ENCODE results near the gene CACNA1H. TPM values are rescaled to one million over a fixed set of nuclear protein-coding genes. Genes with fewer than 3 reads are reported as not detected.

The CACNA1H gene
- total and polyA plus RNA-seq, 2 experiments from 2014 or later, result 9.1 TPM

- Histone ChIP-seq H3K4me3 (no peak overlapping the region), H3K27ac (no peak overlapping the region), H3K4me2 (no peak overlapping the region), H3K9me3 (ENCODE audit: low read depth) (no peaks in the 10 kb centered on the region), H4K20me1 (ENCODE audit: insufficient read depth, poor library complexity, severe bottlenecking) (no peaks in the 10 kb centered on the region), H3K79me2 (no peaks in the 10 kb centered on the region), H3K9me2 (replicated peaks; ENCODE audit: insufficient read depth) (no peaks in the 10 kb centered on the region), H3K4me1 (ENCODE audit: insufficient read depth) (no peaks in the 10 kb centered on the region), H3K27me3 (no peaks in the 10 kb centered on the region), H2AFZ (no peak overlapping the region), H3K36me3 (replicated peaks; ENCODE audit: insufficient read depth, low read depth) (no peaks in the 10 kb centered on the region)
- WGBS (ENCODE audit: low lambda C conversion rate, missing lambda C conversion rate), result 83% methylated on average over 23 of the region's 23 CpGs
- no peak for DNase-seq (ENCODE audit: low spot score)
- TF ChIP-seq EZH2 (IDR thresholded peaks at IDR 0.05; ENCODE audit: borderline replicate concordance), result no peak
These were observed 12.2 kb upstream of the CACNA1H start for GRCh38 chr16:1140582-1141162.

GRCh38 chr16:1141191-1141590, 11.7 kb upstream of the CACNA1H start:
- WGBS (ENCODE audit: low lambda C conversion rate, missing lambda C conversion rate), result 49% methylated on average over 6 of the region's 8 CpGs
- Histone ChIP-seq H2AFZ (no peak overlapping the region), H3K9me2 (replicated peaks; ENCODE audit: insufficient read depth) (no peaks in the 10 kb centered on the region), H3K36me3 (replicated peaks; ENCODE audit: insufficient read depth, low read depth) (no peaks in the 10 kb centered on the region), H3K27me3 (no peaks in the 10 kb centered on the region), H3K4me2 (no peak overlapping the region), H3K9me3 (ENCODE audit: low read depth) (no peaks in the 10 kb centered on the region), H3K4me3 (no peak overlapping the region), H4K20me1 (ENCODE audit: insufficient read depth, poor library complexity, severe bottlenecking) (no peaks in the 10 kb centered on the region), H3K4me1 (ENCODE audit: insufficient read depth) (no peaks in the 10 kb centered on the region), H3K27ac (no peak overlapping the region), H3K79me2 (no peaks in the 10 kb centered on the region)
- TF ChIP-seq EZH2 (IDR thresholded peaks at IDR 0.05; ENCODE audit: borderline replicate concordance) (no peak), EZH2phosphoT487 (IDR thresholded peaks at IDR 0.05; ENCODE audit: low read depth, severe bottlenecking, unreplicated experiment) (no peak)
- TF ChIP-seq, protein P1, sequence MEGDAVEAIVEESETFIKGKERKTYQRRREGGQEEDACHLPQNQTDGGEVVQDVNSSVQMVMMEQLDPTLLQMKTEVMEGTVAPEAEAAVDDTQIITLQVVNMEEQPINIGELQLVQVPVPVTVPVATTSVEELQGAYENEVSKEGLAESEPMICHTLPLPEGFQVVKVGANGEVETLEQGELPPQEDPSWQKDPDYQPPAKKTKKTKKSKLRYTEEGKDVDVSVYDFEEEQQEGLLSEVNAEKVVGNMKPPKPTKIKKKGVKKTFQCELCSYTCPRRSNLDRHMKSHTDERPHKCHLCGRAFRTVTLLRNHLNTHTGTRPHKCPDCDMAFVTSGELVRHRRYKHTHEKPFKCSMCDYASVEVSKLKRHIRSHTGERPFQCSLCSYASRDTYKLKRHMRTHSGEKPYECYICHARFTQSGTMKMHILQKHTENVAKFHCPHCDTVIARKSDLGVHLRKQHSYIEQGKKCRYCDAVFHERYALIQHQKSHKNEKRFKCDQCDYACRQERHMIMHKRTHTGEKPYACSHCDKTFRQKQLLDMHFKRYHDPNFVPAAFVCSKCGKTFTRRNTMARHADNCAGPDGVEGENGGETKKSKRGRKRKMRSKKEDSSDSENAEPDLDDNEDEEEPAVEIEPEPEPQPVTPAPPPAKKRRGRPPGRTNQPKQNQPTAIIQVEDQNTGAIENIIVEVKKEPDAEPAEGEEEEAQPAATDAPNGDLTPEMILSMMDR (IDR thresholded peaks at IDR 0.05; ENCODE audit: poor library complexity), result no peak
- DNase-seq (ENCODE audit: low spot score), result no peak

DNA sequence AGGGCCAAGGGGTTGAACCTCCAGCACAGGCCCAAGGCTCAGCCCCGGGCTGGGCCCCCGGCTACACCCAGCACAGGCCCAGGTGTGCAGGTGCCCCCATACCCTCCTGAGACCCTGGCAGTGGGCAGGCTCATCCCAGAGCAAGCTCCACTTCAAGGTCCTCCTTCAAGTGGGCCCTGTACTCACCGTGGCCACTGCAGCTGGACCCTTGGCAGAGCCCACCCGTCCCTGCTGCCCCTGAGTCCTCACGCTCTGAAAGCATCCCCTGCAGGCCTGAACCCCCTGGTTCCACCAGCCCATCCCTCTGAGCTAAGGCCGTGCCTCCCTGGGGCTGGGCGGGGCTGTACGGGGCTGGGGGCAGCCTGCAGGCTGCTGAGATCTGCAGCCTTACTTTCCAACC, 11.2 kb upstream of the CACNA1H start:
- H3K9me2 ChIP-seq (replicated peaks; ENCODE audit: insufficient read depth), result no peaks in the 10 kb centered on the region
- H2AFZ ChIP-seq, result no peak overlapping the region
- H3K4me2 ChIP-seq, result no peak overlapping the region
- no peaks in the 10 kb centered on the region for H3K36me3 ChIP-seq (replicated peaks; ENCODE audit: insufficient read depth, low read depth)
- H3K27ac ChIP-seq, result no peak overlapping the region
- no peak overlapping the region for H3K4me3 ChIP-seq
- H4K20me1 ChIP-seq (ENCODE audit: insufficient read depth, poor library complexity, severe bottlenecking), result no peaks in the 10 kb centered on the region
- no peak for TF ChIP-seq EZH2 (IDR thresholded peaks at IDR 0.05; ENCODE audit: borderline replicate concordance)
- no peak for TF ChIP-seq EZH2phosphoT487 (IDR thresholded peaks at IDR 0.05; ENCODE audit: low read depth, severe bottlenecking, unreplicated experiment)
- TF ChIP-seq, protein P1 (IDR thresholded peaks at IDR 0.05; ENCODE audit: poor library complexity), result no peak
- no peak for DNase-seq (ENCODE audit: low spot score)
- no peaks in the 10 kb centered on the region for H3K4me1 ChIP-seq (ENCODE audit: insufficient read depth)
- no peaks in the 10 kb centered on the region for H3K79me2 ChIP-seq
- no peaks in the 10 kb centered on the region for H3K9me3 ChIP-seq (ENCODE audit: low read depth)
- no peaks in the 10 kb centered on the region for H3K27me3 ChIP-seq
- WGBS (ENCODE audit: low lambda C conversion rate, missing lambda C conversion rate), result 88% methylated on average over 7 of the region's 8 CpGs

DNA sequence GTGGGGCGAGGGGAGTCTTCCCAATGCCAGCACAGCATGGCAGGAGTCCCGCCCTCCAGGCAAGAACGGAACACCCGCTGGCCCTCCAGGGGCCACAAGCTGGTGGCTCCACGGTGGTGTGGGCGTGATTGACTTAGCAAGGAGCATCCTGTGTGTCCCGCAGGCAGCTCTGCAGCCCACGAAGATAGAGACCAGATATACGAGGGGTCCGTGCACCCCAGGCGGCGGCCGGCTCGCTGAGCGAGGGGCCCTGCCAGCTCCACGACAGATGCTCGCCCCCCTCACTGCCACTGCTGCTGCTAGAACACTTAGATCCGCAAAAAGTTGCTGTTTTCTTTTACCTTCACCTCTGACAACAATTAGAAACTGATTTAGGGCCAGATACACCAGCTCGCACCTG, 10.0 kb upstream of the CACNA1H start:
- Histone ChIP-seq H3K4me1 (ENCODE audit: insufficient read depth) (no peaks in the 10 kb centered on the region), H3K4me2 (no peak overlapping the region), H4K20me1 (ENCODE audit: insufficient read depth, poor library complexity, severe bottlenecking) (no peaks in the 10 kb centered on the region), H3K79me2 (no peaks in the 10 kb centered on the region), H3K27me3 (no peaks in the 10 kb centered on the region), H3K4me3 (no peak overlapping the region), H3K27ac (no peak overlapping the region), H3K9me2 (replicated peaks; ENCODE audit: insufficient read depth) (no peaks in the 10 kb centered on the region), H3K9me3 (ENCODE audit: low read depth) (no peaks in the 10 kb centered on the region), H3K36me3 (replicated peaks; ENCODE audit: insufficient read depth, low read depth) (no peaks in the 10 kb centered on the region), H2AFZ (no peak overlapping the region)
- no peak for DNase-seq (ENCODE audit: low spot score)
- 83% methylated on average over 18 of the region's 19 CpGs for WGBS (ENCODE audit: low lambda C conversion rate, missing lambda C conversion rate)
- TF ChIP-seq EZH2phosphoT487 (IDR thresholded peaks at IDR 0.05; ENCODE audit: low read depth, severe bottlenecking, unreplicated experiment) (no peak), EZH2 (IDR thresholded peaks at IDR 0.05; ENCODE audit: borderline replicate concordance) (no peak)
- TF ChIP-seq, protein P1 (IDR thresholded peaks at IDR 0.05; ENCODE audit: poor library complexity), result no peak
